Endodermal cell (in vitro differentiated cells): ENCODE data around the gene NEAT1. TPM values are rescaled to one million over a fixed set of nuclear protein-coding genes. Genes with fewer than 3 reads are reported as not detected.

Source experiments
- DNase-seq: peaks from one replicate; pipeline ENCODE4 v3.0.0-alpha.2; 2017
- H3K27ac ChIP-seq: 2 replicates; pipeline ENCODE4 v1.5.1; 2013; ENCODE audit warnings: mild to moderate bottlenecking, low read depth, low read length, moderate library complexity
- H3K27me3 ChIP-seq: 2 replicates; pipeline ENCODE4 v1.6.1; 2013; ENCODE audit warnings: mild to moderate bottlenecking, low read length, moderate library complexity; ENCODE audit not compliant: insufficient read depth, control insufficient read depth, poor library complexity, severe bottlenecking
- H3K36me3 ChIP-seq: 2 replicates; pipeline ENCODE4 v1.7.0; 2013; ENCODE audit warnings: mild to moderate bottlenecking, low read length, moderate library complexity; ENCODE audit not compliant: control insufficient read depth, insufficient read depth
- H3K4me1 ChIP-seq: one replicate; pipeline ENCODE4 v1.7.0; 2013; ENCODE audit warnings: low read length; ENCODE audit not compliant: control insufficient read depth, insufficient read depth
- H3K4me3 ChIP-seq: 2 replicates; pipeline ENCODE4 v1.5.1; 2013; ENCODE audit warnings: mild to moderate bottlenecking, low read length, moderate library complexity
- H3K9ac ChIP-seq: 2 replicates; pipeline ENCODE4 v1.6.1; 2013; ENCODE audit warnings: mild to moderate bottlenecking, low read length, moderate library complexity; ENCODE audit not compliant: poor library complexity, severe bottlenecking; ENCODE audit errors: extremely low read depth
- H3K9me3 ChIP-seq: 2 replicates; pipeline ENCODE4 v1.6.1; 2013; ENCODE audit warnings: mild to moderate bottlenecking, low read length, moderate library complexity; ENCODE audit not compliant: control insufficient read depth
- H3K27ac Mint-ChIP-seq: 2 replicates; pipeline ENCODE4 v1.8.0; 2020; ENCODE audit warnings: mixed read lengths
- H3K27me3 Mint-ChIP-seq: 2 replicates; pipeline ENCODE4 v1.8.0; 2021; ENCODE audit warnings: mild to moderate bottlenecking, mixed read lengths; ENCODE audit not compliant: insufficient read depth
- H3K36me3 Mint-ChIP-seq: 2 replicates; pipeline ENCODE4 v1.8.0; 2020; ENCODE audit warnings: low read depth, mixed read lengths
- H3K4me1 Mint-ChIP-seq: 2 replicates; pipeline ENCODE4 v1.8.0; 2020; ENCODE audit warnings: mixed read lengths
- H3K4me3 Mint-ChIP-seq: 2 replicates; pipeline ENCODE4 v1.8.0; 2020; ENCODE audit warnings: mild to moderate bottlenecking, moderate library complexity, mixed read lengths
- H3K9me3 Mint-ChIP-seq: 2 replicates; pipeline ENCODE4 v1.8.0; 2020; ENCODE audit warnings: mild to moderate bottlenecking, mixed read lengths
- CTCF ChIP-seq: fragments of 200-600 bp; sonication (generic); conservative IDR thresholded peaks from 2 replicates; pipeline ENCODE4 v1.5.0; 2021; ENCODE audit warnings: antibody characterized with exemption, mild to moderate bottlenecking
- WGBS, 2 experiments: methylation state at CpG; one replicate each; pipeline versions ENCODE4 v1.1.5 to v1.1.7; 2013; ENCODE audit warnings: missing lambda C conversion rate in 2 of 2, mixed read lengths in 1 of 2; ENCODE audit not compliant: insufficient coverage in 1 of 2, insufficient read length in 1 of 2; 5-methylcytosine and 5-hydroxymethylcytosine counted together
- total RNA-seq, 2 donors: library from RNA; stranded (reverse); fragmentation: NEBNext Ultra II Directional in 1 of 2; extraction: Animal tissue kit (Norgen Biotek cat#: 25700) in 1 of 2; gene quantifications; 2 replicates in 1 of 2; 3 replicates in 1 of 2; pipeline ENCODE4 v1.2.1, GENCODE V29; 2021

Gene NEAT1
- total RNA-seq, 2 donors from 2014 or later: 61.3 to 85.2 TPM

- Histone ChIP-seq H3K27ac (peak overlapping the region; percentile 97), H3K9ac (peak overlapping the region; percentile 48), H3K4me3 (peak overlapping the region; percentile 53), H3K9me3 (no peaks in the 10 kb centered on the region), H3K36me3 (no peaks in the 10 kb centered on the region), H3K4me1 (peaks cover 37% of the 10 kb centered on the region), H3K27me3 (peaks cover 25% of the 10 kb centered on the region)
- peak overlapping the region; percentile 41 for H3K4me3 Mint-ChIP-seq
- H3K36me3 Mint-ChIP-seq: no peaks in the 10 kb centered on the region
- peak overlapping the region; percentile 94 for H3K27ac Mint-ChIP-seq
- WGBS, 2 experiments: 9 to 10% methylated on average over 9 to 17 of the region's 17 CpGs
- TF ChIP-seq CTCF: no peak
- H3K9me3 Mint-ChIP-seq: no peaks in the 10 kb centered on the region
- peak; percentile 99 for DNase-seq
- H3K27me3 Mint-ChIP-seq: peaks cover 15% of the 10 kb centered on the region
- H3K4me1 Mint-ChIP-seq: peaks cover 55% of the 10 kb centered on the region
Observed at GRCh38 chr11:65487467-65488272, 65.1 kb downstream of the NEAT1 start.

GRCh38 chr11:65488273-65489034 lies 65.9 kb downstream of the NEAT1 start:
- no peaks in the 10 kb centered on the region for H3K36me3 Mint-ChIP-seq
- H3K9me3 ChIP-seq: no peaks in the 10 kb centered on the region
- peaks cover 25% of the 10 kb centered on the region for H3K27me3 ChIP-seq
- peak overlapping the region; percentile 94 for H3K27ac Mint-ChIP-seq
- peaks cover 40% of the 10 kb centered on the region for H3K4me1 ChIP-seq
- TF ChIP-seq CTCF: no peak
- no peaks in the 10 kb centered on the region for H3K9me3 Mint-ChIP-seq
- H3K9ac ChIP-seq: peak overlapping the region; percentile 48
- peak overlapping the region; percentile 41 for H3K4me3 Mint-ChIP-seq
- peak overlapping the region; percentile 53 for H3K4me3 ChIP-seq
- peaks cover 15% of the 10 kb centered on the region for H3K27me3 Mint-ChIP-seq
- H3K4me1 Mint-ChIP-seq: peaks cover 62% of the 10 kb centered on the region
- WGBS, 2 experiments: 51 to 73% methylated on average over 7 to 10 of the region's 10 CpGs
- no peak for DNase-seq
- no peaks in the 10 kb centered on the region for H3K36me3 ChIP-seq
- H3K27ac ChIP-seq: peak overlapping the region; percentile 97

GRCh38 chr11:65489035-65489705 lies 66.6 kb downstream of the NEAT1 start:
- H3K4me3 ChIP-seq: peak overlapping the region; percentile 28
- Mint-ChIP-seq H3K9me3 (no peaks in the 10 kb centered on the region), H3K4me3 (no peak overlapping the region), H3K27me3 (peaks cover 11% of the 10 kb centered on the region), H3K27ac (peak overlapping the region; percentile 92), H3K4me1 (peaks cover 68% of the 10 kb centered on the region), H3K36me3 (no peaks in the 10 kb centered on the region)
- peaks cover 25% of the 10 kb centered on the region for H3K27me3 ChIP-seq
- peak; percentile 94 for DNase-seq
- peaks cover 40% of the 10 kb centered on the region for H3K4me1 ChIP-seq
- WGBS, 2 experiments: 17 to 66% methylated on average over 5 to 10 of the region's 10 CpGs
- H3K27ac ChIP-seq: peak overlapping the region; percentile 97
- TF ChIP-seq CTCF: no peak
- H3K9ac ChIP-seq: peak overlapping the region; percentile 48
- H3K9me3 ChIP-seq: no peaks in the 10 kb centered on the region
- H3K36me3 ChIP-seq: no peaks in the 10 kb centered on the region
